GM06990 (cell line): ENCODE data around the gene BICC1.

Experiments
- DNase-seq: peaks from one replicate; pipeline ENCODE4 v3.0.0-alpha.2; 2011; ENCODE audit not compliant: insufficient read length; ENCODE audit errors: extremely low read depth
- H3K27me3 ChIP-seq: replicated peaks from 2 replicates; pipeline ENCODE4 v1.6.0; 2011; ENCODE audit warnings: low read length; ENCODE audit not compliant: control insufficient read depth, insufficient read depth
- H3K36me3 ChIP-seq: 2 replicates; pipeline ENCODE4 v1.5.1; 2011; ENCODE audit warnings: low read length; ENCODE audit not compliant: control insufficient read depth, insufficient read depth
- H3K4me3 ChIP-seq: replicated peaks from 2 replicates; pipeline ENCODE4 v1.5.1; 2011; ENCODE audit warnings: low read depth, mild to moderate bottlenecking, control low read depth, low read length
- TF ChIP-seq, protein P1 (sequence below): IDR thresholded peaks from 2 replicates; pipeline ENCODE4 v1.5.1; 2011; ENCODE audit warnings: low read length, control low read depth, mild to moderate bottlenecking, inconsistent platforms; ENCODE audit not compliant: insufficient read depth, poor library complexity, severe bottlenecking

BICC1 gene

DNA sequence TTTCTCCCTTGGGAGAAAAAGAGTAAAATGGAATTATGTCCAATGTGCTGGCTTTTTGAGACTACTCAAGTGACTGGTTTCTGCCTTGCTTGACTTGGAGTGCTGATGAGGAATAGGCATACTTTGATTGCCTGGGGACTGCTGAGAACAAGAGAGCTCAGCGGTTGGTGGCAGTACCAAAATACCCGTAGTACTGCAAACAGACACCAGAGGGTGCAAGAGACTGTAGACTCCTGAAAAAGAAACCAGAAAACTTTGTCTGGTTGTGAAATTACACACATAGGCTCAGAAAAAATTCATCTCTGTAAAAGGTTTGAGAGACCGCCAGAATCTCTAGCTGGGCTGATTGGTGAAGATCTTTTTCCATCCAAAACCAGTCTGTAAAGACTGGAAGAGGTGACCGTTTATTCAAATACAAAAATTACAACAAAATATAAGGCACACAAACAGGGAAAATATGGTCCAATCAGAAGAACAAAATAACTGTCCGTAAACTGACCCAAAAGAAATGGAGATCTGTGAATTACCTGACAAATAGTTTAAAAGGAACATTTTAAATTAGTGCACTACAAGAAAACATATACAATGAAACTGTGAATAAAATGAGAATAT lies 18.5 kb downstream of the BICC1 start:
- TF ChIP-seq, protein P1, sequence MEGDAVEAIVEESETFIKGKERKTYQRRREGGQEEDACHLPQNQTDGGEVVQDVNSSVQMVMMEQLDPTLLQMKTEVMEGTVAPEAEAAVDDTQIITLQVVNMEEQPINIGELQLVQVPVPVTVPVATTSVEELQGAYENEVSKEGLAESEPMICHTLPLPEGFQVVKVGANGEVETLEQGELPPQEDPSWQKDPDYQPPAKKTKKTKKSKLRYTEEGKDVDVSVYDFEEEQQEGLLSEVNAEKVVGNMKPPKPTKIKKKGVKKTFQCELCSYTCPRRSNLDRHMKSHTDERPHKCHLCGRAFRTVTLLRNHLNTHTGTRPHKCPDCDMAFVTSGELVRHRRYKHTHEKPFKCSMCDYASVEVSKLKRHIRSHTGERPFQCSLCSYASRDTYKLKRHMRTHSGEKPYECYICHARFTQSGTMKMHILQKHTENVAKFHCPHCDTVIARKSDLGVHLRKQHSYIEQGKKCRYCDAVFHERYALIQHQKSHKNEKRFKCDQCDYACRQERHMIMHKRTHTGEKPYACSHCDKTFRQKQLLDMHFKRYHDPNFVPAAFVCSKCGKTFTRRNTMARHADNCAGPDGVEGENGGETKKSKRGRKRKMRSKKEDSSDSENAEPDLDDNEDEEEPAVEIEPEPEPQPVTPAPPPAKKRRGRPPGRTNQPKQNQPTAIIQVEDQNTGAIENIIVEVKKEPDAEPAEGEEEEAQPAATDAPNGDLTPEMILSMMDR: peak; percentile 73
- DNase-seq: peak; percentile 12

DNA sequence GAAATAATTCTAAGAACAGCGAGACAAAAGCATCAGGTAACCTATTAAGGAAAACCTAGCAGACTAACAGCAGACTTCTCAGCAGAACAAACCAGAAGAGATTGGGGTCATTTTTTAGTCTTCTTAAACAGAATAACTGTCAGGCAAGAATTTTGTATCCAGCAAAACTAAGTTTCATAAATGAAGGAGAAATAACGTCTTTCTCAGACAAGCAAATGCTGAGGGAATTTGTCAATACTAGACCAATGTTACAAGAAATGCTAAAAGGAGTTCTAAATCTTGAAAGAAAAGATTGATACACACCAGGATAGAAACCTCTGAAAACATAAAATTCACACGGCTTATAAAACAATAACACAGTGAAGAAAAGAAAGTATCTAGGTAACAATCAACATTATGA lies 22.6 kb downstream of the BICC1 start:
- no peak for DNase-seq
- Histone ChIP-seq H3K4me3 (no peak overlapping the region), H3K36me3 (no peaks in the 10 kb centered on the region), H3K27me3 (no peaks in the 10 kb centered on the region)
- TF ChIP-seq, protein P1: no peak

More for the DNA sequence above, 18.5 kb downstream of the BICC1 start:
- H3K27me3 ChIP-seq: no peaks in the 10 kb centered on the region; the same call in 1 of the 2 replicates
- H3K36me3 ChIP-seq: no peaks in the 10 kb centered on the region
- no peak overlapping the region for H3K4me3 ChIP-seq

DNA sequence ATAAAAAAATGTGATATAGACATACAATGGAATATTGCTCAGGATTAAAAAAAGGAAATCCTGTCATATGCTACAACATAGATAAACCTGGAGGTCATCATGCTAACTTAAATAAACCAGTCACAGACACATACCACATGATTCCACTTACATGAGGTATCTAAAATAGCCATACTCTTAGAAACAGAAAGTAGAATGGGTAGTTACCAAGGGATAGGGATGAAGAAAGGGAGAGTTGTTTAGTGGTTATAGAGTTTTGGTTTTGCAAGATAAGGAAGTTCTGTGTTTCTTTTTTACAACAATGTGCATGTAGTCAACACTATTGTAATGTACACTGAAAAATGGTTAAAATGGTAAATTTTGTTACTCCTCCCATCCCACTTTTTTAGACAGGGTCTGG lies 30.5 kb downstream of the BICC1 start:
- DNase-seq: no peak
- TF ChIP-seq, protein P1: no peak
- Histone ChIP-seq H3K4me3 (no peak overlapping the region), H3K36me3 (no peaks in the 10 kb centered on the region), H3K27me3 (no peaks in the 10 kb centered on the region)

DNA sequence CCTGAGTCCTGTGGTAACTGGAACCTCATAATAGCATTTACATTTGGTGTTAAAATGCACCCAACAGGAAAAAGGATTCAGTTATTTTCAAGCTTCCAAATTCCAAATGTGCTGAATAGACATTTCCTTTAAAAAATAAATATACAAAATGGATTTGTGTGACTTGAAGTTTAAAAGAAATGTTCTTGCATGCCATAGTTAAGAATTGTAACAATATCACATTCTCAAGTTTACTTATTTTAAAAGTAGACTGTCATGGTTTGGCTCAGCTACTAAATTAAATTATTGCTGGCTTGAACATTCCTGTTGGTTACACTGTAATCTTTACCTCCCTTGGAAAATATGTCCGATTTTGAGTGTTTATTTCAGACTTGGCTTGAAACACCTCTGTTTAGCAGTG lies 31.5 kb downstream of the BICC1 start:
- TF ChIP-seq, protein P1: no peak
- no peak for DNase-seq

DNA sequence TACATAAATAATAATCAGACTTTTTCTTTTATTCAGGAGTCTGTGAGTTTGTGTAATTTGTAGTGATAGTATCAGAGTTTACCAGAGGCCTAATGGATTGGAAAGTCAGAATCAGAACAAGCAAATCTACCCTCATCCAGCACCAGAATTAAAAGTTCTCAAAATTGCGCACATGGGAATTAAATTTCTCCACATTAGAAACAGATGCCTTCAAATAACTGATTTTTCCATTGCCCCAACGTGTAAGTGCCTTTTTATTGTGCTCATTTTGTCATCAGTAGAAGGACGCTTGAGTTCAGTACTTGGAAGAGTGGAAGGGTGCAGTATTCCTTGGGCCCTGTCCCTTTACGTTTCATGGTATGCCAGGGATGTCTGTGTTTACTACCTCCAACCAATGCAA lies 32.8 kb downstream of the BICC1 start:
- TF ChIP-seq, protein P1: no peak
- Histone ChIP-seq H3K27me3 (no peaks in the 10 kb centered on the region), H3K4me3 (no peak overlapping the region), H3K36me3 (no peaks in the 10 kb centered on the region)
- DNase-seq: no peak

More for the DNA sequence above, 31.5 kb downstream of the BICC1 start:
- Histone ChIP-seq H3K27me3 (no peaks in the 10 kb centered on the region), H3K4me3 (no peak overlapping the region), H3K36me3 (no peaks in the 10 kb centered on the region)

DNA sequence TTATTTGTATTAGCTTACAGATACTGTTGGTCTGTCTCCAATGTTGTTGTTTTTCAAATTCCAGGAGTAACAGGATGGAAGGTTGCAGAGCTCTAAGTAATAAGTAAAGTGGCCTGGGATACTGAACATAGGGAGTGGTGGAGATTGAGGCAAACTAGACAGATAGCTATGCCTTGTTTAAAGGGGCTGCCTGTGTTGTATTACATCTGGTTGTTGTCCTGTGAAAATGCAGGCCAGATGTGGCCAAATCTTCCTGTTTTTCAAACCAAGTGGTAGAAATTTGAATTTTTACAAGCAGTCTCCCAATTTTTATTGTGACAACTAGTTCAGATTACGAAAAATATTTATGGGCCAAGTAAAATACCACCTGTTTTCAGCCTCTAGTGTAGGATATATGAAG lies 33.5 kb downstream of the BICC1 start:
- no peak for DNase-seq
- H3K36me3 ChIP-seq: no peaks in the 10 kb centered on the region
- H3K27me3 ChIP-seq: no peaks in the 10 kb centered on the region
- H3K4me3 ChIP-seq: no peak overlapping the region
- TF ChIP-seq, protein P1: no peak
